ENCODE data around the gene RAD51B. TPM values are rescaled to one million over a fixed set of nuclear protein-coding genes. Genes with fewer than 3 reads are reported as not detected.

The RAD51B gene
- total RNA-seq, 1 experiment from 2014 or later: 14.2 TPM

DNA sequence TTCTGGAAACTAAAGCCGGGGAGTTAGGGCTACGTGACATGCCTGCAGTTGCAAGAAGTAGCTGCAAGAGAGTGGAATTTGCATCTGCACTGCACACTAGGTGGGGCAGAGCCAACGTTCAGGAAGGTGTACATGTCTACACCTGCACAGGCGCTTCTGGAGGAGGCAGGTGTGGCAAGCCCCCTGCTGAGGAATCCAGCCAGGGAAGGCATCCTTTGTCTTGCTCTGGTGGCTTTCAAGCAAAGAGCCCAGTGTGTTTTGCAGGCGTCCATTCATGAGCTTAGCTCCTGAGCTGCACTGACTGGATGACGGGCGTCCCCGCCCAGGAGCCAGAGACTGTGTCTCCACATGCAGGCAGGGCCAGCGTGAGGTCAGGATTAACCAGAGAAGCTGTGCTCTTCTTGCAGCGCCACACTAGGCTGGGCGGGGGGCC lies 856.9 kb downstream of the RAD51B start (continued):
- no peak for TF ChIP-seq ATF2 (CRISPR knock-in tag; IDR thresholded peaks at IDR 0.05; ENCODE audit: borderline replicate concordance, low read depth)

- ATAC-seq: no peak
- Mint-ChIP-seq H3K27ac (no peak overlapping the region), H3K4me1 (peaks cover 15% of the 10 kb centered on the region)
Measured at GRCh38 chr14:68677476-68677875, 857.9 kb downstream of the RAD51B start.

More at GRCh38 chr14:68677476-68677875, 857.9 kb downstream of the RAD51B start:
- ChIA-PET CTCF (interaction anchor here (1.6 kb wide), 1 partner anchor 112 kb away, joined by 3 read pairs; no protein-coding TSS in a partner anchor), POLR2A (no interaction called here)
- Mint-ChIP-seq H3K36me3 (no peaks in the 10 kb centered on the region; the same call in 1 of the 2 replicates), H3K9me3 (peaks cover 17% of the 10 kb centered on the region), H3K27me3 (ENCODE audit: low read depth) (no peaks in the 10 kb centered on the region; the same call in 1 of the 2 replicates), H3K4me3 (no peak overlapping the region)
- TF ChIP-seq ZNF281 (CRISPR knock-in tag; IDR thresholded peaks at IDR 0.05): no peak
- no peak for TF ChIP-seq NR3C1 (CRISPR knock-in tag; conservative IDR thresholded peaks at IDR 0.05; ENCODE audit: low read depth)
- no peak for TF ChIP-seq JAZF1 (CRISPR knock-in tag; IDR thresholded peaks at IDR 0.05)
- TF ChIP-seq CREB1 (CRISPR knock-in tag; IDR thresholded peaks at IDR 0.05): no peak
- TF ChIP-seq ZBTB43 (CRISPR knock-in tag; IDR thresholded peaks at IDR 0.05): no peak
- TF ChIP-seq MAX (CRISPR knock-in tag; IDR thresholded peaks at IDR 0.05): no peak
- TF ChIP-seq ATF3 (CRISPR knock-in tag; conservative IDR thresholded peaks at IDR 0.05): no peak
- no peak for TF ChIP-seq ZSCAN18 (CRISPR knock-in tag; IDR thresholded peaks at IDR 0.05)
- TF ChIP-seq JUN (CRISPR knock-in tag; IDR thresholded peaks at IDR 0.05): no peak
- no peak for TF ChIP-seq ELF4 (CRISPR knock-in tag; IDR thresholded peaks at IDR 0.05; ENCODE audit: low read depth)
- TF ChIP-seq ZNF317 (CRISPR knock-in tag; IDR thresholded peaks at IDR 0.05; ENCODE audit: borderline replicate concordance, low read depth): no peak
- no peak for TF ChIP-seq CBFB (CRISPR knock-in tag; IDR thresholded peaks at IDR 0.05; ENCODE audit: low read depth)
- TF ChIP-seq, protein P1, sequence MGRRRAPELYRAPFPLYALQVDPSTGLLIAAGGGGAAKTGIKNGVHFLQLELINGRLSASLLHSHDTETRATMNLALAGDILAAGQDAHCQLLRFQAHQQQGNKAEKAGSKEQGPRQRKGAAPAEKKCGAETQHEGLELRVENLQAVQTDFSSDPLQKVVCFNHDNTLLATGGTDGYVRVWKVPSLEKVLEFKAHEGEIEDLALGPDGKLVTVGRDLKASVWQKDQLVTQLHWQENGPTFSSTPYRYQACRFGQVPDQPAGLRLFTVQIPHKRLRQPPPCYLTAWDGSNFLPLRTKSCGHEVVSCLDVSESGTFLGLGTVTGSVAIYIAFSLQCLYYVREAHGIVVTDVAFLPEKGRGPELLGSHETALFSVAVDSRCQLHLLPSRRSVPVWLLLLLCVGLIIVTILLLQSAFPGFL (CRISPR knock-in tag; IDR thresholded peaks at IDR 0.05; ENCODE audit: borderline replicate concordance): no peak
- TF ChIP-seq NR2C2 (CRISPR knock-in tag; IDR thresholded peaks at IDR 0.05): no peak
- no peak for TF ChIP-seq TCF7 (CRISPR knock-in tag; IDR thresholded peaks at IDR 0.05; ENCODE audit: low read depth)
- TF ChIP-seq, protein P2, sequence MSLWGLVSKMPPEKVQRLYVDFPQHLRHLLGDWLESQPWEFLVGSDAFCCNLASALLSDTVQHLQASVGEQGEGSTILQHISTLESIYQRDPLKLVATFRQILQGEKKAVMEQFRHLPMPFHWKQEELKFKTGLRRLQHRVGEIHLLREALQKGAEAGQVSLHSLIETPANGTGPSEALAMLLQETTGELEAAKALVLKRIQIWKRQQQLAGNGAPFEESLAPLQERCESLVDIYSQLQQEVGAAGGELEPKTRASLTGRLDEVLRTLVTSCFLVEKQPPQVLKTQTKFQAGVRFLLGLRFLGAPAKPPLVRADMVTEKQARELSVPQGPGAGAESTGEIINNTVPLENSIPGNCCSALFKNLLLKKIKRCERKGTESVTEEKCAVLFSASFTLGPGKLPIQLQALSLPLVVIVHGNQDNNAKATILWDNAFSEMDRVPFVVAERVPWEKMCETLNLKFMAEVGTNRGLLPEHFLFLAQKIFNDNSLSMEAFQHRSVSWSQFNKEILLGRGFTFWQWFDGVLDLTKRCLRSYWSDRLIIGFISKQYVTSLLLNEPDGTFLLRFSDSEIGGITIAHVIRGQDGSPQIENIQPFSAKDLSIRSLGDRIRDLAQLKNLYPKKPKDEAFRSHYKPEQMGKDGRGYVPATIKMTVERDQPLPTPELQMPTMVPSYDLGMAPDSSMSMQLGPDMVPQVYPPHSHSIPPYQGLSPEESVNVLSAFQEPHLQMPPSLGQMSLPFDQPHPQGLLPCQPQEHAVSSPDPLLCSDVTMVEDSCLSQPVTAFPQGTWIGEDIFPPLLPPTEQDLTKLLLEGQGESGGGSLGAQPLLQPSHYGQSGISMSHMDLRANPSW (CRISPR knock-in tag; conservative IDR thresholded peaks at IDR 0.05; ENCODE audit: low read depth): no peak
- no peak for DNase-seq (ENCODE audit: low spot score)
